Pancreas (tissue), 10 donors: Measurements from ENCODE around the gene LARGE2. TPM values are rescaled to one million over a fixed set of nuclear protein-coding genes. Genes with fewer than 3 reads are reported as not detected.
A peak's percentile ranks its signal among the peaks of the same experiment; 100 is the strongest.

Experiments used
- ATAC-seq, 4 donors: fragments of 200-7000 bp; cut with Tn5 transposase; one replicate each; pipeline versions ENCODE4 v1.8.0 to v1.9.1; 2020; ENCODE audit warnings: mild to moderate bottlenecking in 4 of 4, moderate library complexity in 4 of 4
- DNase-seq, 6 donors: peaks; one replicate each; pipeline ENCODE4 v3.0.0-alpha.2; 2020
- FAIRE-seq: peaks from 2 replicates; lab custom pipeline; 2012; peaks lifted over from hg19 to GRCh38; lab: Jason Lieb, UNC
- H3K27ac ChIP-seq, 4 donors: fragments of 200-600 bp; sonication (generic); 1 replicate in 3 of 4; 2 replicates in 1 of 4; pipeline versions ENCODE4 v1.5.0 to v1.8.0; 2020
- H3K27me3 ChIP-seq, 4 donors: fragments of 200-600 bp; one replicate each; pipeline ENCODE4 v1.8.0; 2021
- H3K36me3 ChIP-seq, 3 donors: fragments of 200-600 bp; sonication (generic) in 1 of 3; one replicate each; pipeline versions ENCODE4 v1.5.0 to v1.8.0; 2020 to 2021
- H3K4me1 ChIP-seq, 3 donors: fragments of 200-600 bp; one replicate each; pipeline ENCODE4 v1.8.0; 2021
- H3K4me3 ChIP-seq, 4 donors: fragments of 200-600 bp; sonication (generic) in 2 of 4; one replicate each; pipeline versions ENCODE4 v1.5.0 to v1.8.0; 2020 to 2021
- H3K9me3 ChIP-seq, 4 donors: fragments of 200-600 bp; one replicate each; pipeline ENCODE4 v1.8.0; 2021
- WGBS, 2 donors: extraction: QIAGEN DNeasy Blood & Tissue Kit; methylation state at CpG; one replicate each; pipeline ENCODE4 v1.1.7; 2013; 5-methylcytosine and 5-hydroxymethylcytosine counted together
- intact Hi-C, 3 donors: fragments of 100-400 bp; cut with DNase I; formaldehyde crosslinking; loops; one replicate each; pipeline versions ENCODE4 v1.11.1 to v1.14.2; 2022
- polyA plus RNA-seq, 2 donors: library from polyadenylated mRNA; stranded (reverse); fragments of 200-250 nt; gene quantifications; one replicate each; pipeline ENCODE4 v1.2.3, GENCODE V29; 2013
- total RNA-seq, 6 donors: library from RNA; stranded (reverse); fragmentation: NEBNext Ultra II Directional in 4 of 6; extraction: Animal tissue kit (Norgen Biotek cat#: 25700) in 4 of 6; gene quantifications; one replicate each; pipeline versions ENCODE4 v1.2.1 to v1.2.4, GENCODE V29; 2021 to 2023
- TF ChIP-seq, protein P1 (sequence below), 4 donors: fragments of 200-600 bp; sonication (generic) in 3 of 4; IDR thresholded peaks; one replicate each; pipeline versions ENCODE4 v1.5.0 to v1.8.0; 2021; ENCODE audit warnings: antibody characterized with exemption in 4 of 4
- donor health status: healthy with polysubstance abuse.
- donor health status: DM: no; HTN: no; CAD: no; lungs with moderate emphysema.
- donor health status: DM: no; HTN: no; CAD: no.
- donor health status: control.
- donor health status: control.
- donor health status: Bipolar disorder and iron deficiency.
- donor health status: DM: yes; HTN: yes; CAD: no.
- donor health status: DM: no; HTN: no; CAD: no.
- donor health status: DM: no; HTN: no; CAD: no.
- donor health status: DM: yes; HTN: yes; CAD: no.

The LARGE2 gene
- total and polyA plus RNA-seq, 8 donors, result 9.0 to 48.4 (median 18.2) TPM

DNA sequence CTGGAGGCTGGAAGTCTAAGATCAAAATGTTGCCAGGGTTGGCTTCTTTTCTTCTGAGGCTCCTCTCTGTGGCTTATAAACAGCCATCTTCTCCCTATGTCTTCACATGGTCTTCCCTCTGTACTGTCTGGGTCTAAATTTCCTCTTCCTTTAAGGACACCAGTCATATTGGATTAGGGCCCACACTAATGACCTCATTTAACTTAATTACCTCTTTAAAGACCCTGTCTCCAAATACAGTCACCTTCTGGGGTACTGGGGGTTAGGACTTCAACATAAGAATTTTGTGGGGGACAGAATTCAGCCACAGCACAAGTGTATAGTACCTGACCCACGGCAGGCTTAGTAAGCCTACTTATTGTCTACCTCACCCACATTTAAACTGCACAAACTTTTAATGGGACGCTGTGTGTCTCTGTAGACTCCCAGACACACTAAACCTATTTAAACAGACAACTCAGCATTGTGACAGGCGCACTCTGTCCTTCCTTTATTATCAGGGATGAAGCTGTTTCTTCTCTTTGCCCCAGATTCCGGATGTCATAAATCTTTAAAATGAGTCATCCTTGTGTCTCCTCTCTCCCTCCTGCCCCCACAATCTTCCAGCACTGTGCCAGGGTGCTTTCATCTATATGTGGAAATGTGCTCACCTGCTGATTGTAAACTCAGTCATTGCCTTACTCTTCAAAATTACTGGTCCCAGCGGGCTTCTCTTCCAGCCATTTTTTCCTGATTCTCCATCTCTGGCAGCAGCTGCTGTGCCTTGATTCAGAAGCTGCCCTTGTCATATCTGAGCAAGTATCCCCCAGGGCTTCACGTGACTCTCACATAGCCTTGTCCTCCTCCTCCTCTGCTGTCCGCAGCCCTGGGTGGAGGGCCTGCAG, 42.4 kb upstream of the LARGE2 start:
- no peak for DNase-seq
- no peak for ATAC-seq
- Histone ChIP-seq H3K4me1 (no peaks in the 10 kb centered on the region), H3K27me3 (no peaks in the 10 kb centered on the region), H3K27ac (no peak overlapping the region), H3K4me3 (no peak overlapping the region), H3K9me3 (no peaks in the 10 kb centered on the region), H3K36me3 (peaks cover 0 to 21% (median 15%) of the 10 kb centered on the region in 3 donors)
- intact Hi-C loops, result loop anchor here in 1 of 3 donors (10.0 kb wide), 1 partner anchor 125 kb away; no protein-coding TSS in a partner anchor
- FAIRE-seq, result no peak
- 82 to 92% methylated on average over 7 of the region's 7 CpGs for WGBS, 2 donors
- TF ChIP-seq, protein P1, sequence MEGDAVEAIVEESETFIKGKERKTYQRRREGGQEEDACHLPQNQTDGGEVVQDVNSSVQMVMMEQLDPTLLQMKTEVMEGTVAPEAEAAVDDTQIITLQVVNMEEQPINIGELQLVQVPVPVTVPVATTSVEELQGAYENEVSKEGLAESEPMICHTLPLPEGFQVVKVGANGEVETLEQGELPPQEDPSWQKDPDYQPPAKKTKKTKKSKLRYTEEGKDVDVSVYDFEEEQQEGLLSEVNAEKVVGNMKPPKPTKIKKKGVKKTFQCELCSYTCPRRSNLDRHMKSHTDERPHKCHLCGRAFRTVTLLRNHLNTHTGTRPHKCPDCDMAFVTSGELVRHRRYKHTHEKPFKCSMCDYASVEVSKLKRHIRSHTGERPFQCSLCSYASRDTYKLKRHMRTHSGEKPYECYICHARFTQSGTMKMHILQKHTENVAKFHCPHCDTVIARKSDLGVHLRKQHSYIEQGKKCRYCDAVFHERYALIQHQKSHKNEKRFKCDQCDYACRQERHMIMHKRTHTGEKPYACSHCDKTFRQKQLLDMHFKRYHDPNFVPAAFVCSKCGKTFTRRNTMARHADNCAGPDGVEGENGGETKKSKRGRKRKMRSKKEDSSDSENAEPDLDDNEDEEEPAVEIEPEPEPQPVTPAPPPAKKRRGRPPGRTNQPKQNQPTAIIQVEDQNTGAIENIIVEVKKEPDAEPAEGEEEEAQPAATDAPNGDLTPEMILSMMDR (IDR thresholded peaks at IDR 0.05), result no peak

- no peak for ATAC-seq
- DNase-seq, result no peak
- no peak overlapping the region for H3K27ac ChIP-seq
- no peaks in the 10 kb centered on the region for H3K27me3 ChIP-seq
- H3K4me1 ChIP-seq, result no peaks in the 10 kb centered on the region
- intact Hi-C loops, result no loop called here
- FAIRE-seq, result no peak
- no peaks in the 10 kb centered on the region for H3K9me3 ChIP-seq
- no peak overlapping the region for H3K4me3 ChIP-seq
- 89 to 90% methylated on average over 15 of the region's 15 CpGs for WGBS, 2 donors
- TF ChIP-seq, protein P1 (IDR thresholded peaks at IDR 0.05), result no peak
- peaks cover 0 to 15% (median 14%) of the 10 kb centered on the region in 3 donors for H3K36me3 ChIP-seq
Measured at GRCh38 chr11:45880772-45881570, 41.5 kb upstream of the LARGE2 start.

DNA sequence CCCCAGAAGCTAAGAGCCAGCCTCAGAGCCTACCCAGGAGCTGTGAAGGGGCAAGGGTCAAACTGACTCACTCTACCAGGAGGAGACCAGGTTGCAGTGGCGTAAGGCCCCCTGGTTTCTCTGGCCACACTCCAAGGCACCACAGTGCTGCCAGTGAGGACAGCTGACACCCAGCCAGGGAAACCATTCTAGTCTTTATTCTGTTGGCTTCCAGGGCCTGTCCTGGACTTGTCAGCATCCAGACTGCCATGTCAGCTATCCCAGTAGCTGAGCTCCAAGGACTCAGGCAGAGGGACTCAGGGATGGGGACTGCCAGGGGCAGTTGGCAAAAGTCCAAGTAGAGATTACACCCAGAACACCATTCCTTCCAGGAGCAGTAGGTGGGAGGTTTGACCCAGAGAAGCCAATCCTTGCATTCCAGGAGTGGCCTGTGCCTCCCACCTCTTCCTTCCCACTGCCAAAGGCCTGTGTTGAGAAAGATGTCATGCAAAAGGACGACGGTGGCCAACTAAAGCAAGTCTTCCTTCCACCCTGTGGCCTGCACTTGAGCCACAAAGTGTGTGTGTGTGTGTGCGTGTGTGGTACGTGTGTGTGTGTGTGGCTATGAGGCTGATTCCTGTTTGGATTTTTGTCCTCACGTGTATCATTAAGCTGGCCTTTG, 40.6 kb upstream of the LARGE2 start:
- no peak overlapping the region for H3K4me3 ChIP-seq
- no peaks in the 10 kb centered on the region for H3K4me1 ChIP-seq
- H3K27me3 ChIP-seq, result no peaks in the 10 kb centered on the region
- H3K9me3 ChIP-seq, result no peaks in the 10 kb centered on the region
- intact Hi-C loops, result no loop called here
- ATAC-seq, result no peak
- DNase-seq, result peak in 1 of 6 donors; percentile 36
- no peak for FAIRE-seq
- H3K27ac ChIP-seq, result no peak overlapping the region
- peaks cover 0 to 15% (median 14%) of the 10 kb centered on the region in 3 donors for H3K36me3 ChIP-seq
- WGBS, 2 donors, result 86% methylated on average over 6 of the region's 6 CpGs
- TF ChIP-seq, protein P1 (IDR thresholded peaks at IDR 0.05), result no peak

- intact Hi-C loops, result no loop called here
- 88 to 91% methylated on average over 10 of the region's 10 CpGs for WGBS, 2 donors
- TF ChIP-seq, protein P1 (IDR thresholded peaks at IDR 0.05), result no peak
Measured at GRCh38 chr11:45884596-45885185, 37.8 kb upstream of the LARGE2 start.

More at GRCh38 chr11:45884596-45885185, 37.8 kb upstream of the LARGE2 start:
- Histone ChIP-seq H3K4me1 (no peaks in the 10 kb centered on the region), H3K4me3 (peak overlapping the region in 2 of 4 donors; percentile 45 to 63), H3K27ac (no peak overlapping the region), H3K9me3 (no peaks in the 10 kb centered on the region), H3K36me3 (peaks cover 0 to 14% (median 9%) of the 10 kb centered on the region in 3 donors), H3K27me3 (no peaks in the 10 kb centered on the region)
- DNase-seq (peak in 1 of 6 donors; percentile 34), ATAC-seq (peak in 1 of 4 donors; percentile 3), FAIRE-seq (no peak)
